Measurements from ENCODE around the gene SYCE1L. TPM values are rescaled to one million over a fixed set of nuclear protein-coding genes. Genes with fewer than 3 reads are reported as not detected.
"Not testable (repeated sequence)": the region's sequence is repeated elsewhere in the genome, so short reads cannot be mapped to it uniquely, and the experiment has no call there.

SYCE1L gene
- total RNA-seq, 1 donor from 2014 or later, result 2.0 TPM

GRCh38 chr16:77197747-77198146 lies 1.5 kb upstream of the SYCE1L start:
- DNase-seq (ENCODE audit: low read depth in 2 of 2), result no peak

GRCh38 chr16:77206533-77206932 lies 7.3 kb downstream of the SYCE1L start:
- DNase-seq (ENCODE audit: low read depth in 2 of 2), result no peak

DNA sequence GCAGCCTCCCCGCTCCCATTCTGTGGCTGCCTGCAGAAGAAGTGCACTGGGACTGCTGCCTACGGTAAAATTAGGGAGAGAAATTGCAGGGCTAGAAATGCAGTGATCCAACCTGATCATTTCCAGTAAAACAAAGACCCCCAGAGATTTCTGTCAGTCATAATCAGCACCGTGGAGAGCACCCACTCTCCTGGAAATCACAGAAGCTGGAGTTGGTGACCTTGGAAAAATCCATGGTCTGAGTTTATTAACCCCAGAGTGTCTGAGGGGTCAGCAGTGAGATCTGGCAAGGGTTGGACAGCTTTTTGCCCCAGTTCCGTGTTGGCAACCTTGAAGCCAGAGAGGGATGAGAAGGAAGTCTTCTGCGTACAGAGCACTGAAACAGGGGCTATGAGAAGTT lies 7.8 kb downstream of the SYCE1L start:
- DNase-seq (ENCODE audit: low read depth in 2 of 2), result no peak

DNA sequence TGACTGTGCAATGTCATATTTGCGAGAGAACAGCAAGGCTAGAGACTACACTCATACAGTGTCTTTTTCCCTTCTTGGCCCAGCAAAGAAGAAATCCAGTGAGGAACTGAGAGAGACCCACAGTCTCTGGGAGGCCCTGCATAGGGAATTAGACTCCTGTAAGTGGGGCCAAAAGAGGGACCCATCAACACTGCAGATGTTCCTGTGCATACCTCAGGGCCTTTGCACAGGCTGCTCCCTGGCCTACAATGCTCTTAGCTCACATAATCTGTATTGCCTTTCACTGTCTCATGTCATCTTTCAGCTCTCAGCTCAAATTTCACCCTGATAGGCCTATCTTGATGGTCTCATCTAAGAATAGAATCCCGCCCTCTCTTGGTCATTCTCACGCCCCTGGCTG lies 9.2 kb downstream of the SYCE1L start:
- no peak for DNase-seq (ENCODE audit: low read depth in 2 of 2)

- DNase-seq (ENCODE audit: low read depth in 2 of 2), result peak; percentile 43 to 61
These were observed 12.9 kb downstream of the SYCE1L start for GRCh38 chr16:77211880-77212740.

DNA sequence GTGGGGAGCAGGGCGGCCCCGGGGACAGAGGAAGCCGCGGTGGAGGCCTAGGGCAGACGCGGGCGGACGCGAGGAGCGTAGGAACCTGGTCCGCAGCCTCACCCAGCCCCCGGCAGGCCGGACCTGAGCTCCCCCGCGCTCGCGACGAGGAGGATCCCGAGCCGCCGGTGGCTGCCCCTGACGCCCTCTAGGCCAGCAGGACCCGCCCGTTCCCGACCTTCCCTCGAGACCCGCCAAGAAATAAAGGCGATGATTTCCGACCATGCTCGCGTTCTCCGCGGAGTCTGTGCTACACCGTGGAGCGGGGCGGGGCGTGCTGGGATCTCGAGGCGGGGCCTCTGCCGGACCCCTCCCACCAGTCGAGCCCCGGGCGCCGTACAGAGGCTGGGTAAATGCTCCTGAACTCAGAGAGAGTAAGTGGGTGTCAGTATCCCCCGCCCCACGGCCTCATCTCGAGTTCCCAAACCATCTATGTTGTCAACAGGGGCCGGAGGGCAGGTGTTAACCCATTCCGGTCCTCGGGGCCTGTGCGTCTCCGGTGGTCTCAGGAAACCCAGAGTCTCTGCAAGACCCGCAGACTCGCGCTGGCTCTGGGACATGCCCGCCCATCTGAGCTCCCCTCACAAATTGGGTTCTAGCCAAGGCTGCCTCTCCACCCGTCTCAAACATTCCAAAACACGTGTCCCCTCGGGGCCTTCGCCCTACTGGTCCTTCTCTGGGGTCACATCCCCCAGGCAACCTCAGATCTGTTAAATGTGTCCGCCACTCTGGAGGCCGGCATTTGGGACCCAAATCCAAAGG lies 13.7 kb downstream of the SYCE1L start:
- peak; percentile 70 to 71 for DNase-seq (ENCODE audit: low read depth in 2 of 2)

DNA sequence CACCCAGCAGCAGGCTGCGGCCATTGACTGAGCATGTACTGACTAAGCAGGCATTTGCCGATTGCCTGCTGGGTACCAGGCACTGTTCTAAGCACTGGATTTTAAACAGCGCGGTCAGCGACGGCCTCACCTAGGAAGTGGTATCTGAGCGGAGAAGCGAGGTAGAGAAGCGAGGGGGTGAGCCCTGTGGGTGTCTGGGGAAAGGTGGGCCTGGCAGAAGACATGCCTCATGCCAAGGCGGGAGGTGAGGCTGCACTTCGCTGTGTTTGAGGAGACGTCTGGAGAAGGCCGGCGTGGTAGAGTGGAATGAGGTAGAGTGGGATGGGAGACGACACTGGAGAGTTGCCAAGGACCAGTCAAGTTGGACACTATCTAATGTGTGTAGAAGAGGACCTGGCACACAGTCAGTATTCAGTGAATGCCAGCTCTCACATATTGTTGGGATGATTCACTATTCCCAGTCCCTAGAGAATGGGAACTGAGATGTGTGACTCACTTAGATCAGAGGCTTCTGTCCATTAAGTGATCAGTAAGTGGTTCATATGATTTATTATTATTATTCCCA lies 14.4 kb downstream of the SYCE1L start:
- peak; percentile 93 to 95 for DNase-seq (ENCODE audit: low read depth in 2 of 2)

DNA sequence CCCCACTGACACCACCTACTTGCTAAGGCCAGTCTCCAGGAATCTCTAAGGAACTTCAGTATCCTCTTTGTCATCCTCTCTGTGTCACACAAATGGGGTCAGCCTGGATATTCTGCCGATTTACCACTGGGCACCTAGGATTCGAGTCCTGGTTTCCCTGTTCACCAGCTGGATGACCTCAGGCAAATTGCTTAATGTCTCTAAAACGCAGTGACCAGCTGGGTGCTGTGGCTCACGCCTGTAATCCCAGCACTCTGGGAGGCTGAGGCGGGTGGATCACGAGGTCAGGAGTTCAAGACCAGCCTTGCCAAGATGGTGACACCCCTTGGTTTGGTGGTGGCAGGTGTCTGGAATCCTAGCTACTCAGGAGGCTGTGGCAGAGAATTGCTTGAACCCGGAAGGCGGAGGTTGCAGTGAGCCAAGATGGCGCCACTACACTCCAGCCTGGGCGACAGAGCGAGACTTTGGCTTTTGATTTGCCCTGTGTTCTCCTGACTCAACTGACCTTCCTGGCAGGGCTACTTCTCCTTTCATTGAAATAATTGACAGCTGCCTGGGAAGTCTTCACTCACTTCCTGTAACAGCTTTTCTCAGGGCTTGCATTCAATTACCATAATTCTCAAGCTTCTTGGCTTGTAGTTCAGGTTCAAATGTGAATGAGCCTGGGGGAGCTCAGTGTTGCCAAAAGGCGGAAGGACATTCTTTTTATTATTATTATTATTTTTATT lies 15.4 kb downstream of the SYCE1L start:
- DNase-seq (ENCODE audit: low read depth in 2 of 2), result peak in 1 of 2 donors; percentile 29

DNA sequence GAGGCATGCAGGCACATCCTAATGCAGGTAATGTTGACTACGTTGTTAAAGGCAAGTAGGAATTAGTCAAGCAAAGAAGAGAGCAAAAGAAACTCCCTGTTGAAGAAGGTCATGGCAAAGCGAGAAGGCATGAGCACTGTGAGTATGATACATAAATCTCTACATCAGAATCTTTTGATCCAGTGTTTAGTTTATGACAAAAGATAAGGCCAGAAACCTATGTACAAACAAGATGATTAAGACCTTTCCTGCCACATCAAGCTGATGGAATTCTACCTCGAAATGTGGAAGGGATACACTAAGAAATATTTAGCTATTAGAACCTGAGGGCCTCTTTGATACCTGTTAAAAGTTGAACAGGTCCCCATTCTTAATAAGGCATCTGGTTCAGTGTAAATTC lies 20.2 kb downstream of the SYCE1L start:
- DNase-seq (ENCODE audit: low read depth in 2 of 2), result no peak

GRCh38 chr16:77220427-77220826 lies 21.2 kb downstream of the SYCE1L start:
- DNase-seq (ENCODE audit: low read depth in 2 of 2), result no peak

- no peak for DNase-seq (ENCODE audit: low read depth in 2 of 2)
These were observed 22.3 kb downstream of the SYCE1L start for GRCh38 chr16:77221482-77221881.

GRCh38 chr16:77223184-77223583 lies 24.0 kb downstream of the SYCE1L start:
- DNase-seq (ENCODE audit: low read depth in 2 of 2), result peak in 1 of 2 donors; percentile 10

DNA sequence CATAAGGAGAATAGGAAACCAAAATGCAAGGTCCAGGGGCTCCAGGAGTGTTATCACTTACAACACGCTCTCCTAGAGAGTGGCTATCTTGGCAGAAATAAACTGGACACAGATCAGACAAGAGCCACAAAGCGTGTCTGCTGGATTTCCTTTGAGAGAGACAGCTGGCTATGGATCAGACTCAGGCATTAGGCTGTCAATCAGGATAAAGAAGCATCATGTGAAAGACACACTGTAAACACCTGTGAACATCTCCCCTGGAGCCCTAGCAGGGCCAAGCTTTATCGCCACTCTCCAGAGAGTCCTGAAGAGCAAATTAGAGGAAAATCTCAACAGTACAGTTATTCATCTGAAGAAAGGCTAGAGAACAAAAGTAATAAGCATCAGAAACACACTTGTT lies 26.0 kb downstream of the SYCE1L start:
- no peak for DNase-seq (ENCODE audit: low read depth in 2 of 2)

DNA sequence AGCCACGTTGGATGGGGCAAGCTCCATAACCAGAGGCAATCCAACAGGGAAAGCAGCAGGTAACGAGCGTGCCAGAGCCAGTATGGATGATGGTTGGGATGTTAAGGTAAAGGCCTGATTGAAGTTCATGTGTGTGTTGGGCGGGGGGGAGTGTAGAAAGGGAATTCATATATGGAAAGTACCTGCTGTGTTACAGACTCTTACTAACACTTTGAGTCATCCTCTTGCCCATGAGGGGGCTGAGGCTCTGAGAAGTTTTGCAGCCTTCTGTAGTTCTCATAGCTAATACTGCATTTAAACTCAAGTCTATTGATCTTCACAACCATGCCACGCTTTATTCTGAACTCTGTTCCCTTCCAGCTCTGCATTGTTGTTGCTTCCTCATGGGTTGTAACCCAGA lies 28.5 kb downstream of the SYCE1L start:
- DNase-seq (ENCODE audit: low read depth in 2 of 2), result no peak

GRCh38 chr16:77231047-77231446 lies 31.8 kb downstream of the SYCE1L start:
- DNase-seq (ENCODE audit: low read depth in 2 of 2), result no peak

DNA sequence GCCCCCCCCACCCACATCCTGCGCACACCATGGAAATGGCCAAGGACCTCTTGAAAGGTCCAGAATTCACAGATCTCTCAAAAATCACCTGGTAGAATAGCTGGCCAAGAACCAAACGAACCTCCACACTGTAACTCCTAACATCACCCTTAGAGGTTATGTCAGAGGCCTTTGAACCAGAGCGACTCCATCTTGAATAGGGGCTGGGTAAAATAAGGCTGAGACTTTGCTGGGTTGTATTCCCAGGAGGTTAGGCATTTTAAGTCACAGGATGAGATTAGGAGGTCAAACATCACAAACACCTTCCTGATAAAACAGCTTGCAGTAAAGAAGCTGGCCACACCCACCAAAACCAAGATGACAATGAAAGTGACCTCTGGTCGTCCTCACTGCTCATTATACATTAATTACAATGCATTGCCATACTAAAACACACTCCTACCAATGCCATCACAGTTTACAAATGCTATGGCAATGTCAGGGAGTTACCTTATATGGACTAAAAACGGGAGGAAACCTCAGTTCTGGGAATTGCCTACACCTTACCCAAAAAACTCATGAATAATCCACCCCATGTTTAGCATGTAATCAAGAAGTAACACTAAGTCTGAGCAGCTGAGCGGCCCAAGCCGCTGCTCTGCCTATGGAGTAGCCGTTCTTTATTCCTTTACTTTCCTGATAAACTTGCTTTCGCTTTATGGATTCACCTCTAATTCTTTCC lies 34.8 kb downstream of the SYCE1L start:
- no peak for DNase-seq (ENCODE audit: low read depth in 2 of 2)

GRCh38 chr16:77234611-77235010 lies 35.4 kb downstream of the SYCE1L start:
- peak in 1 of 2 donors; percentile 69 for DNase-seq (ENCODE audit: low read depth in 2 of 2)

DNA sequence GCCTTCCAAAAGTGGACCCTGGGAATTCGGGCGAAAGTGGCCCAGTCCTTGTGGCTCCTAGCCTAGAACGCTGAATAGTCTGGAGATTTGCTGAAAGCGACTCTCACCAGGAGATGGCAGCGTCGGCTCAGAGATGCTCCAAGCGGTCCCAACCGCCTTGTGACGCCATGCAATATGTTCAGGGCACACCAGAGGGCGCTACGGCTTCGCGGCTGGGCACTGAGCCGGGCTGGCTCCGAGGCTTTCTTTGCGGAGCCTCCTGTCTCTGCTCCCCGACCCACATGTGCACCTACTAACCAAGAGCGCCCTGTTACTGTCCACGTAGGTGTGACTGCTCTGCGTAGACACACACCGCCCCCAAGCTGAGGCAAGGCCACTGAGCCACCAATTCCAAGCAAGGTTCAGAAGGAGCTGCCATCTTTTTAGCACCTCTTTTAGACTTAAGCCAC lies 36.9 kb downstream of the SYCE1L start:
- DNase-seq (ENCODE audit: low read depth in 2 of 2), result peak; percentile 86 to 91

DNA sequence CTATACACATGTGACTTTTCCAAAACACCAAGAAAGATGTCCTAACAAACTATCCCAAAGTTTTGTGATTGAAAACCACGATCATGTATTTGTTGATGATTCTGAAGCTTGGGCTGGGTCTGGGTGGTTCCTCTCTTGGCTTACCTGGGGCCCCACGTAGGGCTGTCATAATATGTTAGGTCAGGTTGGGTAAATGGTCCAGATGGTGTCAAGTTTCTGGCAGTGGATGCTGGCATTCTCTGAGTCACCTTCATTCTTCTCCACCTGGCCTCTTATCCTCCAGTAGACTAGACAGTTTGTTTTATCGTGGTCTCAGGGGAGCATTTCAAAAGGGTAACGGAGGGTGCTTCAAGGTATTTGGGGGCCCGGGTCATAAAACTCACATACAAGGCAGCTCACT lies 39.4 kb downstream of the SYCE1L start:
- DNase-seq (ENCODE audit: low read depth in 2 of 2), result no peak

DNA sequence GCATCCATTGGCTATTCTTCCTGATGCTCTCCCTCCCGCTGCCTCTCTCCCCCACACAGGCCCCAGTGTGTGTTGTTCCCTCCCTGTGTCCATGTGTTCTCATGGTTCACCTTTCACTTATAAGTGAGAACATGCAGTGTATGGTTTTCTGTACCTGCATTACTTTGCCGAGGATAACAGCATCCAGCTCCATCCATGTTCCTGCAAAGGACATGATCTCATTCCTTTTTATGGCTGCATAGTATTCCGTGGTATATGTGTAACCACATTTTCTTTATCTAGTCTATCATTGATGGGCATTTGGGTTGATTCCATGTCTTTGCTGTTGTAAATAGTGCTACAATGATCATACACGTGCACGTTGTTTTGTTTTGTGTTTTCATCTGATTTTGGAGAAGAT lies 43.3 kb downstream of the SYCE1L start:
- DNase-seq (ENCODE audit: low read depth in 2 of 2), result not testable (repeated sequence)

- no peak for DNase-seq (ENCODE audit: low read depth in 2 of 2)
These were observed 46.9 kb downstream of the SYCE1L start for GRCh38 chr16:77246150-77246549.
